Pancreas (tissue), 10 donors: ENCODE data around the gene KCNJ15. TPM values are rescaled to one million over a fixed set of nuclear protein-coding genes. Genes with fewer than 3 reads are reported as not detected.

Source experiments
- ATAC-seq, 4 donors: fragments of 200-7000 bp; cut with Tn5 transposase; one replicate each; pipeline versions ENCODE4 v1.8.0 to v1.9.1; 2020; ENCODE audit warnings: mild to moderate bottlenecking in 4 of 4, moderate library complexity in 4 of 4
- DNase-seq, 6 donors: peaks; one replicate each; pipeline ENCODE4 v3.0.0-alpha.2; 2020
- FAIRE-seq: peaks from 2 replicates; lab custom pipeline; 2012; peaks lifted over from hg19 to GRCh38; lab: Jason Lieb, UNC
- H3K27ac ChIP-seq, 4 donors: fragments of 200-600 bp; sonication (generic); 1 replicate in 3 of 4; 2 replicates in 1 of 4; pipeline versions ENCODE4 v1.5.0 to v1.8.0; 2020
- H3K27me3 ChIP-seq, 4 donors: fragments of 200-600 bp; one replicate each; pipeline ENCODE4 v1.8.0; 2021
- H3K36me3 ChIP-seq, 3 donors: fragments of 200-600 bp; sonication (generic) in 1 of 3; one replicate each; pipeline versions ENCODE4 v1.5.0 to v1.8.0; 2020 to 2021
- H3K4me1 ChIP-seq, 3 donors: fragments of 200-600 bp; one replicate each; pipeline ENCODE4 v1.8.0; 2021
- H3K4me3 ChIP-seq, 4 donors: fragments of 200-600 bp; sonication (generic) in 2 of 4; one replicate each; pipeline versions ENCODE4 v1.5.0 to v1.8.0; 2020 to 2021
- H3K9me3 ChIP-seq, 4 donors: fragments of 200-600 bp; one replicate each; pipeline ENCODE4 v1.8.0; 2021
- WGBS, 2 donors: extraction: QIAGEN DNeasy Blood & Tissue Kit; methylation state at CpG; one replicate each; pipeline ENCODE4 v1.1.7; 2013; 5-methylcytosine and 5-hydroxymethylcytosine counted together
- intact Hi-C, 3 donors: fragments of 100-400 bp; cut with DNase I; formaldehyde crosslinking; loops; one replicate each; pipeline versions ENCODE4 v1.11.1 to v1.14.2; 2022
- polyA plus RNA-seq, 2 donors: library from polyadenylated mRNA; stranded (reverse); fragments of 200-250 nt; gene quantifications; one replicate each; pipeline ENCODE4 v1.2.3, GENCODE V29; 2013
- total RNA-seq, 6 donors: library from RNA; stranded (reverse); fragmentation: NEBNext Ultra II Directional in 4 of 6; extraction: Animal tissue kit (Norgen Biotek cat#: 25700) in 4 of 6; gene quantifications; one replicate each; pipeline versions ENCODE4 v1.2.1 to v1.2.4, GENCODE V29; 2021 to 2023
- TF ChIP-seq, protein P1 (sequence below), 4 donors: fragments of 200-600 bp; sonication (generic) in 3 of 4; IDR thresholded peaks; one replicate each; pipeline versions ENCODE4 v1.5.0 to v1.8.0; 2021; ENCODE audit warnings: antibody characterized with exemption in 4 of 4
- donor health status: healthy with polysubstance abuse.
- donor health status: DM: no; HTN: no; CAD: no; lungs with moderate emphysema.
- donor health status: DM: no; HTN: no; CAD: no.
- donor health status: control.
- donor health status: control.
- donor health status: Bipolar disorder and iron deficiency.
- donor health status: DM: yes; HTN: yes; CAD: no.
- donor health status: DM: no; HTN: no; CAD: no.
- donor health status: DM: no; HTN: no; CAD: no.
- donor health status: DM: yes; HTN: yes; CAD: no.

The KCNJ15 gene
- total and polyA plus RNA-seq, 8 donors, result 16.9 to 48.7 (median 31.0) TPM

DNA sequence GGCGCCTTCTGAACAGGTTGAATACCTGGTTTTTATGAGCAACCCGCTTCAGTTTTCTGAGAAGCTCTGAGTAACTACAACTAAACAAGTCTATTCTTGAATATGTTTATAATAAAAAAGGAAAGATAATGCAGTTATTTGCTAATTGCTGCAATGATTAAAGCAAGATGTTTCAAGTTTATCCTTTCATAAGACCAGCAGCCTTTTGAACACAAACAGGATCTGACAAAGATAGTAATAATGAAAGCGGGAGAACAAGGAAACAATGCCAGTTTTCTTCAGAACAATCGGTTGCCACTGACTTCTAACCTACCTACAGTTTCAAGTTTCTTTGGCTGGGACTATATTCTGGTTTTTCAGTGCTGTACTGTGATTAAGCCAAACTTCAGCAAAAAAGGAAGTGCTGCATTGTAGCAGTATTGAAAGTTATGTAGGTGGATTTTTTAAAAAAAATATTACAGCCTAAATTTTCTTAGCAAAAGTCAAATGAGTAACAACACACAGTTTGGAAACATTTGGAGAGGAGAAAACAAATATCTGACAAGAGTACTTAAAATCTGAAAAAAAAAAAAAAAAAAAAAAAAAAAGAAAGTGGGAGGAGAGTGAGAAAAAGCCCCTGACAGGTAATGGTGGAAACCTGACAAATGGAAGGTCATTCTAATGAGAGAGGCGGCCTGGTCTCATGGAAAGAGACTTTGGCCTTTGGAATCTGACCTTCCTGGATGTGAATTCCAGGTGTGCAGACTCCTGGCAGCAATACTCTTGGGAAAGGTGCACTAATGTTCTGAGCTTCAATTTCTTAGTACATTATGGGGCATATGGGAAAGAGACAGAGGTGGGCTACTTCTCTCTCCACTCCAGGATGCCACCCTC, 11.4 kb downstream of the KCNJ15 start:
- FAIRE-seq (no peak), ATAC-seq (peak; percentile 38 to 89 (median 75)), DNase-seq (peak in 1 of 6 donors; percentile 44)
- peak overlapping the region in 2 of 4 donors; percentile 25 to 44 for H3K27ac ChIP-seq
- H3K4me1 ChIP-seq, result peaks cover 0 to 11% (median 7%) of the 10 kb centered on the region in 3 donors
- peaks cover 0 to 5% (median 0%) of the 10 kb centered on the region in 3 donors for H3K36me3 ChIP-seq
- 57 to 59% methylated on average over 5 of the region's 5 CpGs for WGBS, 2 donors
- H3K27me3 ChIP-seq, result no peaks in the 10 kb centered on the region
- TF ChIP-seq, protein P1, sequence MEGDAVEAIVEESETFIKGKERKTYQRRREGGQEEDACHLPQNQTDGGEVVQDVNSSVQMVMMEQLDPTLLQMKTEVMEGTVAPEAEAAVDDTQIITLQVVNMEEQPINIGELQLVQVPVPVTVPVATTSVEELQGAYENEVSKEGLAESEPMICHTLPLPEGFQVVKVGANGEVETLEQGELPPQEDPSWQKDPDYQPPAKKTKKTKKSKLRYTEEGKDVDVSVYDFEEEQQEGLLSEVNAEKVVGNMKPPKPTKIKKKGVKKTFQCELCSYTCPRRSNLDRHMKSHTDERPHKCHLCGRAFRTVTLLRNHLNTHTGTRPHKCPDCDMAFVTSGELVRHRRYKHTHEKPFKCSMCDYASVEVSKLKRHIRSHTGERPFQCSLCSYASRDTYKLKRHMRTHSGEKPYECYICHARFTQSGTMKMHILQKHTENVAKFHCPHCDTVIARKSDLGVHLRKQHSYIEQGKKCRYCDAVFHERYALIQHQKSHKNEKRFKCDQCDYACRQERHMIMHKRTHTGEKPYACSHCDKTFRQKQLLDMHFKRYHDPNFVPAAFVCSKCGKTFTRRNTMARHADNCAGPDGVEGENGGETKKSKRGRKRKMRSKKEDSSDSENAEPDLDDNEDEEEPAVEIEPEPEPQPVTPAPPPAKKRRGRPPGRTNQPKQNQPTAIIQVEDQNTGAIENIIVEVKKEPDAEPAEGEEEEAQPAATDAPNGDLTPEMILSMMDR (IDR thresholded peaks at IDR 0.05), result no peak
- no peaks in the 10 kb centered on the region for H3K9me3 ChIP-seq
- no peak overlapping the region for H3K4me3 ChIP-seq
- intact Hi-C loops, result no loop called here

DNA sequence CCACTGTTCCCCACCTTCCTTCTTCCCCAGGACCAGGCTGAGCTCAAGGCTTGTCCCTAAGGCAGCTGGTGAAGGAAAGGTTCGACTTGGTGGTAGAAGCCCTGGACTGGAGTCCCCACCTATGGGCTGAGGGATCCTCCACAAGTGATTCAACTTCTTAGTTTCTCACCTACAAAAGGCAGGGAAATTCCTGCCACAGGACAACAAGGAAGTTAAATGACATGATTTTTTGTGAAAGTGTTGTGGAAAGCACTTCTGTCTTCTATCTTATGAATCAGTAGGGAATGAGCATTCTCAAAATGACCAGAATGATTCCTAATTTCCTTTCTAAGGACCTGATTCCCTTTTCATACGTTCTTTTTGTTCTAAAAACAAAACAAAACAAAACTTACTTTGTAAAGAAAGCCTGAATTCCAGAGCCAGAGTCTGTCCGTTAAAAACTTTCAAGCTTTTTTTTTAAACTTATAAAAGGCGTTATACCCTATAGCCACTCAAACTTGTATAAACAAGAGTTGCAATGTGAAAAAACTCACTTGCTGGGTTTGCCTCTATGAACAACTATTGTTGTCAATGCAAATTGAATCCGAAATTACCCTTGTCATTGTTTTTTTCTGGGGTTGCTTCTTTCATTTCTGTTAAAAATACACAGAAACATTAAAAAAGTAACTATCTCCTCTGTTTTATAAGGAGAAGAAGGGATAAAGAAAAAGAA, 12.2 kb downstream of the KCNJ15 start:
- H3K9me3 ChIP-seq, result no peaks in the 10 kb centered on the region
- H3K4me1 ChIP-seq, result peaks cover 0 to 11% (median 7%) of the 10 kb centered on the region in 3 donors
- TF ChIP-seq, protein P1 (IDR thresholded peaks at IDR 0.05), result no peak
- ATAC-seq (peak in 3 of 4 donors; percentile 12 to 28 (median 21)), DNase-seq (no peak), FAIRE-seq (no peak)
- peak overlapping the region in 2 of 4 donors; percentile 25 to 44 for H3K27ac ChIP-seq
- no peaks in the 10 kb centered on the region for H3K27me3 ChIP-seq
- 71 to 77% methylated on average over 5 of the region's 5 CpGs for WGBS, 2 donors
- H3K36me3 ChIP-seq, result peaks cover 0 to 5% (median 0%) of the 10 kb centered on the region in 3 donors
- intact Hi-C loops, result no loop called here
- H3K4me3 ChIP-seq, result no peak overlapping the region

DNA sequence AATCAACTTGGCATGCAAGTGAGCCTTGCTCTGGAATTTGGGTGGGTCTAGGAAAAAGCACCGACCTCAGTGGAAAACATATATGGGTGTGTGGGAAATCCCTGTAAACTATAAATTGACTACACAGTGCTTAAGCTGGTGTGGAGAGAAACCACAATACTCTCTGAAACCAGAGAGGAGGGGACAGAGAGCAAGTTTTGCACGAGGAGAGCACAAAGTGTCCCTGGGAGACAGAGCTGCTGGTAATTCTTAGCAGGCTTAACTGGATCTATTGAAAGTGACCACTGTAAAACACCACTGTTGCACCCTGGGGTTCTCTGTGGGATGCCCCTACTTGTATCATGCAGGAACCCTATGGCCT, 12.8 kb downstream of the KCNJ15 start:
- no peak for FAIRE-seq
- Histone ChIP-seq H3K4me3 (no peak overlapping the region), H3K27ac (no peak overlapping the region), H3K9me3 (no peaks in the 10 kb centered on the region), H3K4me1 (peaks cover 0 to 11% (median 7%) of the 10 kb centered on the region in 3 donors), H3K36me3 (peaks cover 0 to 5% (median 0%) of the 10 kb centered on the region in 3 donors), H3K27me3 (no peaks in the 10 kb centered on the region)
- no peak for ATAC-seq
- no peak for DNase-seq
- intact Hi-C loops, result no loop called here
- TF ChIP-seq, protein P1 (IDR thresholded peaks at IDR 0.05), result no peak
- WGBS, 2 donors, result 63 to 72% methylated on average over 2 of the region's 2 CpGs

DNA sequence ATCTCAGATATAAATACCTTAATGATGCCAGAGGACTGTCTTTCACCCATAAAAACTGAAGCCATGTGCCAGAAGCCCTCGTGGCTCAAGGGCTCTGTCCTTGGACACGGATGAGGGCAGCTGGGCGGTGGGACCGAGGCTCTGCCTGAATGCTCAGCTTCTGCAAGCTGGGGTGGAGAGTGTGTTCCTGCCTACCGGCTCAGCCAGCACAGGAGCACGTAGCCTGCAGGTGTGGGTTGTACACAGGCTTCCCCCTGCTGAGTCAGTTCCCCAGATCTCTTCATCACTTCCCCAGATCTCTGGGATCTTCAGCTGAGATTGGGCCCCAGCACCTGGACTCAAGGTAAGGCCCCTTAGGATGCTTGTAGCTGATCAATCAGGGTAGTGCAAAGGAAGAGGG, 15.4 kb downstream of the KCNJ15 start:
- Histone ChIP-seq H3K27me3 (no peaks in the 10 kb centered on the region), H3K9me3 (no peaks in the 10 kb centered on the region), H3K36me3 (peaks cover 0 to 5% (median 0%) of the 10 kb centered on the region in 3 donors), H3K4me3 (no peak overlapping the region), H3K27ac (no peak overlapping the region), H3K4me1 (peaks cover 0 to 11% (median 7%) of the 10 kb centered on the region in 3 donors)
- TF ChIP-seq, protein P1 (IDR thresholded peaks at IDR 0.05), result no peak
- intact Hi-C loops, result no loop called here
- ATAC-seq (no peak), FAIRE-seq (no peak), DNase-seq (no peak)
- WGBS, 2 donors, result 46 to 52% methylated on average over 6 of the region's 6 CpGs
